GM19351 (cell line): ENCODE results near the gene MT1G.
"Not testable (repeated sequence)": the region's sequence is repeated elsewhere in the genome, so short reads cannot be mapped to it uniquely, and the experiment has no call there.

ENCODE experiments used
- ATAC-seq: cut with Tn5 transposase; IDR thresholded peaks from one replicate; pipeline ENCODE4 v1.9.1; 2021; ENCODE audit warnings: mild to moderate bottlenecking, moderate library complexity; ENCODE audit not compliant: unreplicated experiment

Gene MT1G

DNA sequence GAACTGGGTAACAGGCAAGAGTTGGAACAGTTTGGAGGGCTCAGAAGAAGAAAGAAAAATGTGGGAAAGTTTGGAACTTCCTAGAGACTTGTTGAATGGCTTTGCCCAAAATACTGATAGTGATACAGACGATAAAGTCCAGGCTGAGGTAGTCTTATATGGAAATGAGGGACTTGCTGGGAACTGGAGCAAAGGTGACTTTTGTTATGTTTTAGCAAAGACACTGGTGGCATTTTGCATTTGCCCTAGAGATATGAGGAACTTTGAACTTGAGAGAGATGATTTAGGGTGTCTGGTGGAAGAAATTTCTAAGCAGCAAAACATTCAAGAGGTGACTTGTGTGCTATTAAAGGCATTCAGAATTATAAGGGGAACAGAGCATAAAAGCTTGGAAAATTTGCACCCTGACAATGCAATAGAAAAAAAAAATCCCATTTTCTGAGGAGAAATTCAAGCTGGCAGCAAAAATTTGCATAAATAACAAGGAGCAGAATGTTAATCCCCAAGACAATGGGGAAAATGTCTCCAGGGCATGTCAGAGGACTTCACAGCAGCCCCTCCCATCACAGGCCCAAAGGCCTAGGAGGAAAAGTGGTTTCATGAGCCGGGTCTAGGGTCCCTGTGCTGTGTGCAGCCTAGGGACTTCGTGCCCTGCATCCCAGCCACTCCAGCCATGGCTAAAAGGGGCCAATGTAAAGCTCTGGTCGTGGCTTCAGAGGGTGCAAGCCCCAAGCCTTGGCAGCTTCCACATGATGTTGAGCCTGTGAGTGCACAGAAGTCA is 46.0 kb downstream of the MT1G start:
- ATAC-seq, result not testable (repeated sequence)

DNA sequence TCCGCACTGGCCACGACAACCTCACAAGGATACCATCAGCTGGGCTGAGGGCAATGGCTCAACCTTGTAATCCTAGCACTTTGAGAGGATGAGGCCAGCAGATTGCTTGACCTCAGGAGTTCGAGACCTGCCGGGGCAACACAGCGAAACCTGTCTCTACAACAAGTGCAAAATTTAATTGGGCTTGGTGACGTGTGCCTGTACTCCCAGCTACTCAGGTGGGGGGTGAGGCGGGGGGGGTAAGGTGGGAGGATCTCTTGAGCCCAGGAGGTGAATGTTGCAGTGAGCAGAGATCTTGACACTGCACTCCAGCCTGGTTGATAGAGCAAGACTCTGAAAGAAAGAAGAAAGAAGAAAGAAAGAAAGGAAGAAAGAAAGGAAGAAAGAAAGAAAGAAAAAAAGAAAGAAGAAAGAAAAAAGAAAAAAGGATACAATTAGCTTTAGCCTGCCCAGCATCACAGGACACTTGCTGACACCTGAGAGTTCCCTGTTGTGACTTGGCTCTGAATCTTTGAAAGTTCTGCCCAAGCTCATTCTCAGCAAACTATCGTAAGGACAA is 47.4 kb downstream of the MT1G start:
- no peak for ATAC-seq

DNA sequence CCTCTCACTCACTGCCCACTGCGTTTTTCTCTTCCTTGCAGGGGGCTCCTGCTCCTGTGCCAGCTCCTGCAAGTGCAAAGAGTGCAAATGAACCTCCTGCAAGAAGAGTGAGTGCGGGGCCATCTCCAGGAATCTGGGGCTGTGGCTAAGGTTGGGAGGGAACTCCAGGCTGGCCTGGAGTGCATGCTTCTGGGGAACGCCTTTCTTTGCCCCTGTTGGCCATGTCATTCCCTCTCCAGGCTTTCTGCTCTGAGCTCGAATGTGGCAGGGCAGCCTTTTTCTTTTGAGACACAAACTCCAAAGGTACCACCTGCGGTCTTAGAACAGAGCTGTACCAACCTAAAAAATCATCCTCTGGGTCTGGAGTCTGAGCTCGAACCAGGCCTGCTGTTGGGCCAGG is 49.7 kb downstream of the MT1G start:
- ATAC-seq, result no peak

DNA sequence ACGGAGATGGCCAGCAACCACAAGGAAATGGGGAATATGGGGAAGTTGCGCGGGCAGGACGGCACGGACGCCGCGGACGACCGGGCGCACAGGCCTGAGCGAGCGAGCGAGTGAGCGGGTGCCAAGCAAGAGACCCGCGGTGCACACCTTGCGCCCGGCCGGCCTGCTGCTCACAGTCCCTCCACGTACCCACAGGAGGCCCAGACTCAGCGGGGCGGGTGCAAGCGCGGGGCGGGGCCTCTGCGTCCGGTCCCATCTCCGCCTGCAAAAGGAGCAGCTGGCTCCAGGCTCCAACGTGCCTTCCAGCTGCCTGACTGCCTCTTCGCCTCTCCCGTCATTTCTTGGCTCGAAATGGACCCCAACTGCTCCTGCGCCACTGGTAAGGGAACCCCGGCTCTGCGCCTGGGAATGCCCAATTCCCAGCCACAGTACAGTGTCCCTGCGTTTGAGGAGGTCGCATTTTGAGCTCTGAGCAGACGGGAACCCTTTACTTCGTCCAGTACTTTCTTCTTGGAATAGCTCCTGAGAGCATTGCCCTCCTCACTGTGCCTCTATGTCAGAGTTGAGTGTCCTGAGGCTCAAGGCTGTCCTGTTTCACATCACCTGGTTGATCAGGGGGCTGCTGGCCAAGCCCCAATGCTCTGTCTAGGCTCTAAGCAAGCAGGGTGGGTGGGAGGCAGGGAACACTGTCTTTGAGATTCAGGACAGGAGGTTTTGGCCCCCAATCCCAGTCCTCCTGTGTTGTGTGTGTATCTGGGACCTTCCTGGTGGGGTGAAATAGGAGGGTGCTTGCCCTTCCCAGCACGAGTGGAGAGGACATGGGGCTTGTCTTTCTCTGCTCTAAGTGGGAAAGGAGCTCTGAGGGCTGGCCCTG is 50.4 kb downstream of the MT1G start:
- ATAC-seq, result no peak
